HL-60 (cell line): Measurements from ENCODE around the gene OTOF.
"Not testable (repeated sequence)": the region's sequence is repeated elsewhere in the genome, so short reads cannot be mapped to it uniquely, and the experiment has no call there.

ENCODE experiments used
- POLR2AphosphoS5 ChIP-seq: IDR thresholded peaks from 2 replicates; pipeline ENCODE4 v1.6.1; 2012; ENCODE audit warnings: low read depth
- TF ChIP-seq, protein P1 (sequence below): IDR thresholded peaks from one replicate; pipeline ENCODE4 v1.5.1; 2011; ENCODE audit warnings: low read length, control low read depth, inconsistent platforms; ENCODE audit not compliant: insufficient read depth
- TF ChIP-seq, protein P2 (sequence below): IDR thresholded peaks from 2 replicates; pipeline ENCODE4 v1.6.1; 2012; ENCODE audit warnings: low read depth; ENCODE audit not compliant: insufficient replicate concordance

DNA sequence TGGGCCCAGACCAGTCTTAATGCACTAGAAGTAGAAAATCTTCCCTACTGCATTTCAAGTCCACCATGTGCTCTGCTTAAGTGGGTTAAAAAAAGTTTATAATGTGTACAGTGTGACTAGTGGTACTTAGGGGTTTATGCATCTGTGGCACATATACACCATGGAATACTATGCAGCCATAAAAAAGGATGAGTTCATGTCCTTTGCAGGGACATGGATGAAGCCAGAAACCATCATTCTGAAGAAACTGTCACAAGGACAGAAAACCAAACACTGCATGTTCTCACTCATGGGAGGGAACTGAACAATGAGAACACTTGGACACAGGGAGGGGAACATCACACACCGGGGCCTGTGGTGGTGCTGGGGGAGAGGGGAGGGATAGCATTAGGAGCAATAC lies 9.4 kb downstream of the OTOF start:
- TF ChIP-seq POLR2AphosphoS5: not testable (repeated sequence)
- TF ChIP-seq, protein P1, sequence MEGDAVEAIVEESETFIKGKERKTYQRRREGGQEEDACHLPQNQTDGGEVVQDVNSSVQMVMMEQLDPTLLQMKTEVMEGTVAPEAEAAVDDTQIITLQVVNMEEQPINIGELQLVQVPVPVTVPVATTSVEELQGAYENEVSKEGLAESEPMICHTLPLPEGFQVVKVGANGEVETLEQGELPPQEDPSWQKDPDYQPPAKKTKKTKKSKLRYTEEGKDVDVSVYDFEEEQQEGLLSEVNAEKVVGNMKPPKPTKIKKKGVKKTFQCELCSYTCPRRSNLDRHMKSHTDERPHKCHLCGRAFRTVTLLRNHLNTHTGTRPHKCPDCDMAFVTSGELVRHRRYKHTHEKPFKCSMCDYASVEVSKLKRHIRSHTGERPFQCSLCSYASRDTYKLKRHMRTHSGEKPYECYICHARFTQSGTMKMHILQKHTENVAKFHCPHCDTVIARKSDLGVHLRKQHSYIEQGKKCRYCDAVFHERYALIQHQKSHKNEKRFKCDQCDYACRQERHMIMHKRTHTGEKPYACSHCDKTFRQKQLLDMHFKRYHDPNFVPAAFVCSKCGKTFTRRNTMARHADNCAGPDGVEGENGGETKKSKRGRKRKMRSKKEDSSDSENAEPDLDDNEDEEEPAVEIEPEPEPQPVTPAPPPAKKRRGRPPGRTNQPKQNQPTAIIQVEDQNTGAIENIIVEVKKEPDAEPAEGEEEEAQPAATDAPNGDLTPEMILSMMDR: not testable (repeated sequence)
- TF ChIP-seq, protein P2, sequence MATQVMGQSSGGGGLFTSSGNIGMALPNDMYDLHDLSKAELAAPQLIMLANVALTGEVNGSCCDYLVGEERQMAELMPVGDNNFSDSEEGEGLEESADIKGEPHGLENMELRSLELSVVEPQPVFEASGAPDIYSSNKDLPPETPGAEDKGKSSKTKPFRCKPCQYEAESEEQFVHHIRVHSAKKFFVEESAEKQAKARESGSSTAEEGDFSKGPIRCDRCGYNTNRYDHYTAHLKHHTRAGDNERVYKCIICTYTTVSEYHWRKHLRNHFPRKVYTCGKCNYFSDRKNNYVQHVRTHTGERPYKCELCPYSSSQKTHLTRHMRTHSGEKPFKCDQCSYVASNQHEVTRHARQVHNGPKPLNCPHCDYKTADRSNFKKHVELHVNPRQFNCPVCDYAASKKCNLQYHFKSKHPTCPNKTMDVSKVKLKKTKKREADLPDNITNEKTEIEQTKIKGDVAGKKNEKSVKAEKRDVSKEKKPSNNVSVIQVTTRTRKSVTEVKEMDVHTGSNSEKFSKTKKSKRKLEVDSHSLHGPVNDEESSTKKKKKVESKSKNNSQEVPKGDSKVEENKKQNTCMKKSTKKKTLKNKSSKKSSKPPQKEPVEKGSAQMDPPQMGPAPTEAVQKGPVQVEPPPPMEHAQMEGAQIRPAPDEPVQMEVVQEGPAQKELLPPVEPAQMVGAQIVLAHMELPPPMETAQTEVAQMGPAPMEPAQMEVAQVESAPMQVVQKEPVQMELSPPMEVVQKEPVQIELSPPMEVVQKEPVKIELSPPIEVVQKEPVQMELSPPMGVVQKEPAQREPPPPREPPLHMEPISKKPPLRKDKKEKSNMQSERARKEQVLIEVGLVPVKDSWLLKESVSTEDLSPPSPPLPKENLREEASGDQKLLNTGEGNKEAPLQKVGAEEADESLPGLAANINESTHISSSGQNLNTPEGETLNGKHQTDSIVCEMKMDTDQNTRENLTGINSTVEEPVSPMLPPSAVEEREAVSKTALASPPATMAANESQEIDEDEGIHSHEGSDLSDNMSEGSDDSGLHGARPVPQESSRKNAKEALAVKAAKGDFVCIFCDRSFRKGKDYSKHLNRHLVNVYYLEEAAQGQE: not testable (repeated sequence)
